Fibroblast of skin of right biceps (primary cell): Measurements from ENCODE around the gene RPL37.
"Not testable (repeated sequence)": the region's sequence is repeated elsewhere in the genome, so short reads cannot be mapped to it uniquely, and the experiment has no call there.

Experiments used
- DNase-seq: peaks from one replicate; pipeline ENCODE4 v3.0.0-alpha.2; 2013

The RPL37 gene

DNA sequence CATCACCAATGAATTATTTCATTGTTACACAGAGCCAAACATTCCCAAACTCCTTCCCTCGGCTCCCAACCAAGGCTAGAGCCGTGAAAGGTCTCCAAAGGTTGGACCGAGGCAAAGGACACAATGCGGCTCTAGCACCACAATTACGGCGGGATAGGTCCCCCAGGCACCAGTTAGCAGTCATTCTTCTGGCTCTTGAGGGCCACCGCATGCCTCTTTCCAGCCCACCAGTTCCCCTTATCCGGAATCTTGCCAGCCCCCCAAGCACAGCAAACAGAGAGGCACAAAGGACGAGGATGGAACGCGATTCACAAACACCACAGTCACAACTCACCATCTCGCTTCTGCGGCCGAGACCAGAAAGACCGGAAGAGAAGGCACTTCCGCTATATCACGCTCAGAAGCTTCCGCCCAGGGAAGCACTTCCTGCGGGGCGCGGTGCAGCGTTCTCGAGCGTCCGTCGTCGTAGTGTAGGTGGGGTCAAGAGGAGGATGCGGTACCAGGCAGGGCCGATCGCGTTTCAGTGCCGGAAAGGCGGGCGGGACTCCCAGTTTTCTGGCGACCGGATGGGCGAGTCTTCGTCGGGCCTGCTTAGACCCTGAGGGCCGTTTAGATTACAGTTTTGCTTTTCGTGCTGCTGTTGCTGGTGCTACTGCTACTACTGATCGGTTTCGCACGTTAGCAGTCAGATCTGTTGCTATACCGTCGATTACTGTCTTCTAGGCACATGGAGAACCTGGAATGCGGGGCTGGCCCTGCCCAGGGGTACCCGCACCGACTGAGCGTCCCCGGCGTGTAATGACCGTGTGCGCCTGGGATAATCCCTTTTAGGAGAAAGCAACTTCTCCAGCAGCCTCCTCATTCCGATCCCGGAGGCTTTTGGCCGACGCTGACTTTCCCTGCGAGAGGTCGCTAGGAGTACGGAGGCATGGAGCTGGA is at the start of gene RPL37:
RPL37 (minus strand) TSS at position 374 of the 939 bp plus-strand sequence; CDS start at position 337, 37 bp downstream.
- peak; percentile 98 for DNase-seq

DNA sequence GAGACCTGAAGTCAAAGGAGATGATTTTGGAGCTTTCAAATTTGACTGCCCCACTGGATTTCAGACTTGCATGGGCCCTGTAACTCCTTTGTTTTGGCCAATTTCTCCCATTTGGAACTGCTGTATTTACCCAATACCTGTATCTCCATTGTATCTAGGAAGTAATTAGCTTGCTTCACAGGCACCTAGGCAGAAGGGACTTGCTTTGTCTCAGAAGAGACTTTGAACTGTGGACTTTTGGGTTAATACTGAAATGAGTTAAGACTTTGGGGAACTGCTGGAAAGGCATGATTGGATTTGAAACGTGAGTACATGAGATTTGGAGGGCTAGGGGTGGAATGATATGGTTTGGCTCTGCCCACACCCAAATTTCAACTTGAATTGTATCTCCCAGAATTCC is 48.0 kb upstream of the RPL37 start:
- not testable (repeated sequence) for DNase-seq

DNA sequence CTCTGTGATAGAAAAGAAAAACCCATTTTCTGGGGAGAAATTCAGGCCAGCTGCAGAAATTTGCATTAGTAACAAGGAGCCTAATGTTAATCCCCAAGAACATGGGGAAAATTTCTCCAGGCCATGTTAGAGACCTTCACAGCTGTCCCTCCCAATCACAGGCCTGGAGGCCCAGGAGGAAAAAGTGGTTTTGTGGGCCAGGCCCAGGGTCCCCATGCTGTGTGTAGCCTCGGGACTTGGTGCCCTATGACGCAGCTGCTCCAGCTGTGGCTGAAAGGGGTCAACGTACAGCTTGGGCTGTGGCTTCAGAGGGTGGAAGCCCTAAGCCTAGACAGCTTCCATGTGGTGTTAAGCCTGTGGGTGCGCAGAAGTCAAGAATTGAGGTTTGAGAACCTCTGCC is 47.3 kb upstream of the RPL37 start:
- DNase-seq = no peak

DNA sequence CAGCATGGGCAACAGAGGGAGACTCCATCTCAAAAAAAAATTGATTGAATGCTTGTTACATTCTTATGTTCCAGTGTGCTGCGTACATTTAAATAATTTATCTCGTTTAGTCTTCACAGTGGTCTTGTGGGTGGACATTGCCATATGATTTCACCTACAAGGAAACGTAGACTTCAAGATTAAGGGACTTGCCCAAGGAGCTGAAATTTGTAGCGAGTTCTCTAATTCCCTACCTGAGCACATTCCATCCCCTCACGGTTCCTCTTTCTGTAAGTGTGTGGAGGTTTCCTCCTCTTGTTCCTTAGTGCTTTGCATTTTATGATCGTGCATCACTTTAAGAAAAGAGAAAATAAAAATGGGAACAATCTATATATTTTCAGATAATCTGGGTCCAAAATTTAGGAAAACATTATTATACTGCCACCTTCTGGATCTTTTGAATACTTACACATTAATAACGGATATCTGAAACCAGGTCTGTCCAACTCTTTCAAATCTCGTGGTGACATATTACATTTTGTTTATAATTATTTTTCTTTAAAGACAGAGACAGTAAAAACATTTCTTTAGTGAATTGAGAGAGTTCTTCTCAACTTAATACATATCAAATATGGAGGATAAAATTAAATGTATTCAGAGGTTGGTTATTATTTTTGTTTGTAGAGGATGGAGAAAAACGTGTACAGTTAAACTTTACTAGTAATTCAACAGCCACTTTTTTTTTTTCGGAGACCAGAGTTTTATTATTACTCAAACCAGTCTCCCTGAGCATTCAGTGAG is 44.3 kb upstream of the RPL37 start:
- DNase-seq = peak; percentile 25

DNA sequence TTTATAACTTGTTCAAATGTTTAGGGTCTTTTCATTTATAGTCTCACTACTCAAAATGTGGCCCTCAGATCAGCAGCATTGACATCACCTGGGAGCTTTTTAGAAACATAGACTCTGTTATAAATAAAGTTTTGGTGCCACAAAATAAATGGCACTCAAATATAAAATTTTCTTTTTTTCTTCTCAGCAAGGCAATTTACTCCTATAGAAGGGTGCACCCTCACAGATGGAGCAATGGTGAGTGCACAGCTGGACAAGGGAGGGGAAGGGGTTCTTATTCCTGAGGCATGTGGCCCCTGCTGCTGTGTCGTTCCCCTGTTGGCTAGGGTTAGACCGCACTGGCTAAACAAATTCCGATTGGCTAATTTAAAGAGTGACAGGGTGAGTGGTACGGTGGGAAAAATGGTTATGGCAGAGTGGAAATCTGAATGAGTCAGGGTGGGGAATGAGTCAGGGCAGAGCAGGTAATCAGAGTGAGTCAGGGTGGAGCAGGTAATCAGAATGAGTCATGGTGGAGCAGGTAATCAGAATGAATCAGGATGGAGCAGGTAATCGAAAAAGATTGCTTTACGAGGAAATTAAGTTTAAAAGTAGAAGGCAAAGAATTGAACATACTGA is 42.5 kb upstream of the RPL37 start:
- DNase-seq = no peak

DNA sequence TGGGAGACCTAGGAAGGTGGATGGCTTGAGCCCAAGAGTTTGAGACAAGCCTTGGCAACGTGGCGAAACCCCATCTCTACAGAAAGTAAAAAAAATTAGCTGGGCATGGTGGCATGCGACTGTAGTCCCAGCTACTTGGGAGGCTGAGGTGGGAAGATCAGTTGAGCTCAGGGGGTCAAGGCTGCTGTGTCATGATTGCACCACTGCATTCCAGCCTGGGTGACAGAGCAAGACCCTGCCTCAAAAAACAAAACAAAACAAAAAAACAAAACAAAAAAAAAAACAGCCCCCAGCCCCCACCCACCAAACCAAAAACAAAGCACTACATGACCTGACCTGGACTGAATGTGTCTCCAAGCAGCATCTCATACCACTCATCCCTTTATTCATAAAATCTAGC is 40.9 kb upstream of the RPL37 start:
- no peak for DNase-seq

DNA sequence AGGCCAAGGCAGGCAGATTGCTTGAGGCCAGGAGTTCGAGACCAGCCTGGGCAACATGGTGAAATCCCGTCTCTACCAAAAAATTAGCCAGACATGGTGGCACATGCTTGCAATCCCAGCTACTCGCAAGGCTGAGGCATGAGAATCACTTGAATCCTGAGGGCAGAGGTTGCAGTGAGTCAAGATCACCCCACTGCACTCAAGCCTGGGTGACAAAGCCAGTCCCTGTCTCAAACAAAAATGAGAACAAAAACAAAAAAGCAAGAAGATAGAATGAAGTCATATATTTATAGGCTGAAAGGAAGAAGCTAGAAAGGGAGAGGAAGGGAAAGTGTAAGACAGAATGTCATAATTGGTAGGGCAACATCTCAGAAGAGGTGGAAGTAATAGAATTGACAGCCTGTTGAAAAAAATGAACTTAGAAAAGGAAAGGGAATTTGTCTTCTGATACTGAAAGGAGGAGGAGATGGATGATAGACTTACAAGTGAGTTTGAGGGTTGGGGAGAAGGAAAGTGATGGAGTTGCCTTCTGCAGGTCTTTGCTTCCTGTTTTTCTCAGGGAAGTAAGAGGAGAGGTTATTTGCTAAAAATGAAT is 38.4 kb upstream of the RPL37 start:
- no peak for DNase-seq

DNA sequence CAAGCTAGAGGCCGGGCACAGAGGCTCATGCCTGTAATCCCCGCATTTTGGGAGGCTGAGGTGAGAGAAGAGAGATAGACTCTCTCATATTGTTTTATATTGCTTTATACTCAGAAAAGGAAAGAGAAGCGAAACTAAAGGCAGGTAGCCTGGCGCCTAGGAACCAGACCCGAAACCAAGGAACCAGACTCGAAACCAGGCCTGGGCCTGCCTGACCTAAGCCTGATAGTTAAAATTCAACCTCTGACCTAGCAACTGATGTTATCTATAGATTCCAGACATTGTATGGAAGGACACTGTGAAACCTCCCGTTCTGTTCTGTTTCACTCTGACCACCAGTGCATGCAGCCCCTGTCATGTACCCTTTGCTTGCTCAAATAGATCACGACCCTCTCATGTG is 37.2 kb upstream of the RPL37 start:
- not testable (repeated sequence) for DNase-seq

DNA sequence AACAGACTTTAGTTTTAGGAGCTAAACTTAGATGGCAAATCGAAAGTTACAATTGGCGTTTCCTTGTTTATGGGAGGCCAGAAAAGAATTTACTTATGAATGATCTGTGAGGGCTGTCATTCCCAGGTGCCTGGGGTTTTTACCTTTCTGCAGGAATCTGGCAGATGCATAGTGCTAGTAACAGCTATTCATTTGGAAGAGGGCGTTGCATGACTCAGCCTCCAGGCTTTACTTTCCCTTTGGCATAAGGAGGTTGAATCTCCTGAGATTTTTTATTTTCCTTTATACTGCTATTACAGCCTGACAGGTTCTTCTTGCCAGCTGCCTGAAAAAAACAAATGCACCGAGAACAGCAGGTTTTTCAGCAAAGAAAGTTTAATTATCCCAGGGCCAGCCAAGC is 36.2 kb upstream of the RPL37 start:
- no peak for DNase-seq

DNA sequence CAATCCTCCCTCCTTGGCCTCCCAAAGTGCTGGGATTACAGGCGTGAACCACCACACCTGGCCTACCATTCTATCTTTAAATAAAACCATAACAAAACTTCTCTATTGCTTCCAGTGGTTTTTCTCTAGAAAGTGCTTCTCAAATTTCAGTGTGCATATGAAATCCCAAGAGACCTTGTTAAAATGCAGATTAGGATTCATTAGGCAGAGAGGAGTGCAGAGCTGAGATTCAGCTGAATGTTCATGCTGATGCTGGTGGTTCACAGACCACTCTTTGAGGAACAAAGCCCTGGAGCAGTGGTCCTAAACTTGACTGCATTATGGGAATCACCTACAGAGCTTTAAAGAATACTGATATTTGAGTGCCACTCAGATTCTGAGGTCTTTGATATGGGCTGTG is 34.4 kb upstream of the RPL37 start:
- no peak for DNase-seq

DNA sequence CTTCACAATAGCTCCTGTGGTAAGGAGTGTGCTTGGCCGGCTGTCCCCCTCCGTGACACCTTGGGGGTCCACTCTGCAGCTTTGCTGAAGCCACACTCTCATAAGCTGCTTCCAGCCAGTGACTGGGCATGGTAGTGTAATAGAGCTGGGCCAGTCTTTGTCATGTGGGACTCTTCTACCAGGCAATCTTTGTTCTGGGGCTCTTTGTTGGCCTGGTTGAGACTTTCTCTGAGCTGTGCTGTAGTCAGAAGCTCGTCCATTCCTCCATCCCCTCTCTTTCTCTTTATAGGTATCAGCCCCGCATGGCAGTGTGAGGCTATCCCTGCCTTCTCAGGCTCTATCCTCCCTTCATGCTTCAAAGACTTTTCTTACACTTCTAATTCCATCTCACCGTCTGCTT is 31.8 kb upstream of the RPL37 start:
- no peak for DNase-seq

DNA sequence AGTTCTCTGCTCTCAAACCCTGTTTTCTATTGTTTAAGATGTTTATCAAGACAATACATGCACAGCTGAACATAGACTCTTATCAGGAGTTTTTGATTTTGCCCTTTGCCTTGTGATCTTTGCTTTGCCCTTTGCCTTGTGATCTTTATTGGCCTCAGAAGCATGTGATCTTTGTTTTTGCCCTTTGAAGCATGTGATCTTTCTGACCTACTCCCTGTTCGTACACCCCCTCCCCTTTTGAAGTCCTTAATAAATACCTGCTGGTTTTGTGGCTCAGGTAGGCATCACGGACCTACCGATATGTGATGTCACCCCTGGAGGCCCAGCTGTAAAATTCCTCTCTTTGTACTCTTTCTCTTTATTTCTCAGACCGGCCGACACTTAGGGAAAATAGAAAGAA is 30.0 kb upstream of the RPL37 start:
- DNase-seq = not testable (repeated sequence)

DNA sequence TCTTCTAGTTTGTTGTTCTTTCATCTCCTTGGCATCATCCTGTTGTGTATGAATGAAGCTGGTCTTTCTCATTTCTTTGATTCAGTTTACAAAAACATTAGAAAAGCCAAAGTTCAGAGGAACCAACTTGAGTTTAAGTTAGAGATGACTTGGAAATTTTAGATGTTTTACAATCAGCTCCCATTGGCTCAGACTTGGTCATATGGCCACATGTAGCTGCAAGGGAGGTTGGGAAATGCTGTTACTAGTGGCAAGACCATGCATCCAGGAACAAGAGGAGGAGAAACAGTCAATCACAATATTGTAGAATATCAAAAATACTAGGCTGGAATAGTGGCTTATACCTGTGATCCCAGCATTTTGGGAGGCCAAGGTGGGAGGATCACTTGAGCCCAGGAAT is 25.7 kb upstream of the RPL37 start:
- DNase-seq = no peak

DNA sequence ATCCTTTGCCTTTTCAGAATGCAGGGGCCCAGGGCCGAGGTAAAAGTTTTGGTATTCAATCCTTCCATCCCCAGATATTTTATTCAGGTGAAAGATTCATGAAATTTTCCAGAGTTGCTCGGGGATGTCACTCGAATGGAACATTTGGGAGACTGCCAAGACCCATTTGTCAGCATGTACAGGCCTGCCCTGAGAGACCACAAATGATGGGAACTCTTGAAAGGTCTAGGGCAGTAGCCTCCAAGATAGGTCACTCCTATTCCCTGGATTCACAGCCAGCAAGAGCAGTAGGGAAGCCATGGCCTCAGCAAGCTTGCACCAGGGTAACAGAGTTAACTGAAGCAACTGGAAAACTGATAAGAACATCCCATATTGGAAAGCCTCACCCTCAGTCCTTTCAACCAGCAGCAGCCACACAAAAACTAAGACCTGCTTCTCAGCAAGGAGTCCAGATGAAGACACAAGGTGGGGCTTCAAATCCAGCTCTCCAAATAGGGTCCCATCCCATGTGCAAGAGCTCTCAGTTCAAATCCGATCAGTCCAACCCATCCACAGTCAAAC is 18.7 kb upstream of the RPL37 start:
- no peak for DNase-seq

DNA sequence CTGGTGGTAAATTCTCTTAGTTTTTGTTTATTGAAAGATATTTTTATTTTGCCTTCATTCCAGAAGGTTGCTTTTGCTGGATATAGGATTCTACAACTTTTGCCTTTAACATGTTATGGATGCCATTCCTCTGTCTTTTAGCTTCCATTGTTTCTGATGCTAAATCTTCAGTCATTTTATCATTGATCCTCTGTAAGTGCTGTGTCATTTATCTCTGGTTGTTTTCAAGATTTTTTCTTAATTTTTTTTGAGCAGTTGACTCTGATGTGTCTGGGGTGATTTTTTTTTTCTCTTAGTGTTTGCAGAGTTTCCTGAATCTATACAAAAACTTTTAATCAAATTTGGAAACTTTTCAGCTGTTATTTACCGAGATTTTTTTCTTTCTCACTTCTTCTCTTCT is 12.5 kb upstream of the RPL37 start:
- DNase-seq = no peak

DNA sequence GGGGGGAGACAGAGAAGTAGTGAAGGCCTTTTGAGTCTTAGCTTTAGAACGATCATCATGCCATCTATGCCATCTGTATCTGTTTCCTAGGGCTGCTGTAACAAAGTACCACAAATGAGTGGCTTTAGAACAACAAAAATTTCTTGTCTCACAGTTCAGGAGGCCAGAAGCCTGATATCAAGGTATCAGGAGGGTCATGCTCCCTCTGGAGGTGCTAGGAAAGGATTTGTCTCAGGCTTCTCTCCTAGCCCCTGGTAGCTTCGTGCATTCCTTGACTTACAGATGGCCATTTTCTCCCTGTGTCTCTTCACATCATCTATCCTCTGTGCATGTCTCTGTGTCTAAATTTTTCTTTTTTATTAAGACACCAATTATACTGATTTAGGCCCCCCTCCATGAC is 11.3 kb upstream of the RPL37 start:
- DNase-seq = no peak

DNA sequence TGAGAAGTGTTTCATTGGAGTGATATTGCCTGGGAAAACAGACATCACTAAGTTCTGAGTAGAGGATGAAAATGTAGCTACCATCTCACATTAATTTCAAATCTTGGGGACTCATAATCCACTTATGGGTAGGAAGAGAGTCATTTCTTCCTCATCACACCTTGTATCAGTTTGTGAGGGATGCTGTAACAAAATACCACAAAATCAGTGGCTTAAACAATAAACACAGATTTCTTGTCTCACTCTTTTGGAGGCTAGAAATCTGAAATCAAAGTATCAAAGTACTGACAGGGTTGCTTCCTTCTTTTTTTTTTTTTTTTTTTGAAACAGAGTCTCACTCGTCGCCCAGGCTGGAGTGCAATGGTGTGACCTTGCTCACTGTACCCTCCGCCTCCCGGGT is 9.5 kb upstream of the RPL37 start:
- no peak for DNase-seq

DNA sequence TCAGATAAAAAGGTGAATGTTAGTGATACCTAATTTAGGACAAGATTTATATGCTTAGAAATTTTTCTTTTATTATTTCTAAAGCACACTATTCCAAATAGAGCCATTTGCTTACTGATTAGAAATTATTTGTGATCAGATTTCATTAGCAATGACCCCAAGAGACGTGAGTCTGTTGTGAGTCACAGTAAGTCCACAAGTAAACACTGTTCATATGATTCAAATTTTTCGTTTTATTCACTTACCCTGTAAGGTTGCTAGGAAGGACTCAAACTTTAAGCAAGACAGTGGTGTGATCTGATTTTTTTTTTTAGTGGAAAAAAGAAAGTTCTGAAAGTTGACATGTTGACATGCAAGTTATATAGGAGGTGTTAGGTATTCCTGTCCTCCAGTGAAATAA is 7.3 kb upstream of the RPL37 start:
- DNase-seq = no peak

DNA sequence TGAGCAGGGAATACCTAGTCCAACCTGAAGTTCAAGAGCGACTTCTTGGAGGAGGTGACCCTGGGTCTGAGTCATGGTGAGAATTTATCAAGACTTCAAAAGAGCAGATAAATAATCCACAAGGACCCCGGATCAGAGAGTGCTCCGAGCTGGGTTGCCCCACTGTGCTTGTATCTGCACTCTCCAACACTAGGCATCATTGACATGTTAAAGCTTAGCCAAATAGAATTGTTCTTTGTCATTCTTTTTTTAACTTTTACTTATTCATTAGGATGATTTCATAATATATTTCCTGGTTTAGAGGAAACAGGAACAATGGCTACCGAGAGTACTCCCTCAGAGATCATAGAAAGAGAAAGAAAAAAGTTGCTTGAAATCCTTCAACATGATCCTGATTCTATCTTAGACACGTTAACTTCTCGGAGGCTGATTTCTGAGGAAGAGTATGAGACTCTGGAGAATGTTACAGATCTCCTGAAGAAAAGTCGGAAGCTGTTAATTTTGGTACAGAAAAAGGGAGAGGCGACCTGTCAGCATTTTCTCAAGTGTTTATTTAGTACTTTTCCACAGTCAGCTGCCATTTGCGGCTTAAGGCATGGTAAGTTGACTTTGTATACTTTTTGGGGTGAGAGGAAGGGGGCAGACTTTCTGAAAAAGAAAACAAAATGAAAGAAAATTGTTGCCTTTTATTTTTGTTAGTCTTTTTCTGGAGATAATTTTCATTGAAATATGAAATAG is 6.2 kb upstream of the RPL37 start, which contains the start of gene CARD6:
CARD6 (plus strand) TSS at position 300 of the 738 bp plus-strand sequence; CDS start at position 316, 16 bp downstream.
- DNase-seq = no peak

DNA sequence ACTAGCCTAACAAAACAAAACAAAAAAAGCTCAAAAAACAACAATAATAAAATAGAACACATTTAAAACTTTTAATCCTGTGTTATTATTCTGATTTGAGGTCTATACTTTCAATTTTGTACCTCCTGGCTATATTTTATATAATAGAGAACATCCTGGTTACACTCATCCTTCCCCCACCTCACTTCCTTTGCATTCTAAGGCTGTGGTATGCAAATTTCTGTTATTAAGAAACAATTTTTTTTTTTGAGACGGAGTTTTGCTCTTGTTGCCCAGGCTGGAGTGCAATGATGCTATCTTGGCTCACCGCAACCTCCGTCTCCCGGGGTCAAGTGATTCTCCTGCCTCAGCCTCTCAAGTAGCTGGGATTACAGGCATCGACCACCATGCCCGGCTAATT is 3.1 kb upstream of the RPL37 start:
- DNase-seq = no peak

DNA sequence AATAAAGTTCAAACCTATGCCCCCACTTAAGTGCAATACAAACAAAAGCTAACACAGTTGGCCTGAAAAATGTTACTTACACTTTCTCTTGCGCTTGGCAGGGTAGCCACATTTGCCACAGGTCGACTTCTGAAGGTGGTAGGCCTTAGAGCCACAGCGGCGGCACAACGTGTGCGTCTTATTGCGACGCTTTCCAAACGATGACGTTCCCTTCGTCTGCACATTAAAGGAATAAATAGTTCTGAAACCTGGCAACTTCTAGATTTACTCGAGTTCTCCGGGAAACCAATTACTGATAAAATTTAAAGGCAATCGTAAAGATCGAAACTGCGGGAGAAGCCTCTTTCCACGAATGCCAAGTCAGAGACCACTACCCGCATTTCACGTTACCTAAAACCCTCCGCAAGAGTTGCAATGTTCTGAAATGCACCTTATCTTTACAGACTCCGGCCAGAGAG is 602 bp downstream of the RPL37 start:
- DNase-seq = peak; percentile 19

DNA sequence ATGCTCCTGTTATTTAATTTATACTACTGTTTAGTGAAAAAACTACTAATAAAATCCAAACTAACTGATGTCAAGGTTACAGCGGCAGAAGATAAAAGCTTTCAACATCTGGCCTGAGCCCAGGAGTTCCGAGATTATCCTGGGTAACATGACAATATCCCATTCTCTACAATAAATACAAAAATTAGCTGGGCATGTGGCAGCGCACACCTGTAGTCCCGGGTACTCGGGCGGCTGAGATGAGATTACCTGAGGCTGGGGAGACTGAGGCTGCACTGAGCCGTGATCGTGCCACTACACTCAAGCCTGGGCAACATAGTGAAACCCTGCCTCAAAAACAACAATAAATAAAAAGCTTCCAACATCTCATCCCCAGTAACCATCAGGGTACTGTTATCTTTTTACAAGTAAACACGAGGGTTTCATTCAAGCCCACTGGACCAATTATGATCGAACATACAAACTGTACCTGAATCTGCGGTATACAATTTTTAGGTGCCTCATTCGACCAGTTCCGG is 1.3 kb downstream of the RPL37 start:
- no peak for DNase-seq
